GM19463 (cell line): ENCODE results near the gene OTOF.

Source experiments
- ATAC-seq: cut with Tn5 transposase; IDR thresholded peaks from one replicate; pipeline ENCODE4 v1.9.1; 2021; ENCODE audit warnings: mild to moderate bottlenecking, moderate library complexity; ENCODE audit not compliant: unreplicated experiment

Gene OTOF

DNA sequence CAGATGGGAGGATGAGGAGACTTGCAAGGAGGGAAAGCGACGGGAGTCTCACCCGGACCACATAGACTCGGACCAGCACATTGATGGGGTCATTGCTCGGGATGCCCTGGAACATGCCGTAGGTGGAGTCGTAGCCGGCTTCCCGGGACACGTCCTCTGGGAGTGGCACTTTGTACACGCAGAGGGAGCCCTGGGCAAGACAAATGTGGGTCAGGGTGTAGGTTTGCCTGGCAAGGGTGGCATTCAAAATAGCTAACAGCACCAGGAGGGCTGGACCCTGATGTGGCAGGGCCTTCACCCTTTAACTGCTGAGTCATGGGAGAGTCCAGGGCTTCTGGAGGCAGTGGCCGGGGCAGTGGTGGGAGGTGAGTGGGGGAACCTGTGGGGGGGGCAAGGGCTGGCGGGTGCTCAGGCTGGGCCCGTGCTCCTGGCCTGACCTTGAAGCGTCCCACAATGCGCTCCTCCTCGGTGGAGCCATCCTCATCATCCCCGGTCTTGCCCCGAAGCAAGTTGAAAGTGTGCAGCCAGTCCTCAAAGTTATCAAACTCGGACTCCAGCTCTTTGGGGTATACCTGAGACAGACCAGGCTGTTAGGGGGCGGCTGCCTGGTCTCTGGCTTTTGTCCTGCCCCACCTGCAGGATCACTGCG lies 11.1 kb downstream of the OTOF start:
- no peak for ATAC-seq

DNA sequence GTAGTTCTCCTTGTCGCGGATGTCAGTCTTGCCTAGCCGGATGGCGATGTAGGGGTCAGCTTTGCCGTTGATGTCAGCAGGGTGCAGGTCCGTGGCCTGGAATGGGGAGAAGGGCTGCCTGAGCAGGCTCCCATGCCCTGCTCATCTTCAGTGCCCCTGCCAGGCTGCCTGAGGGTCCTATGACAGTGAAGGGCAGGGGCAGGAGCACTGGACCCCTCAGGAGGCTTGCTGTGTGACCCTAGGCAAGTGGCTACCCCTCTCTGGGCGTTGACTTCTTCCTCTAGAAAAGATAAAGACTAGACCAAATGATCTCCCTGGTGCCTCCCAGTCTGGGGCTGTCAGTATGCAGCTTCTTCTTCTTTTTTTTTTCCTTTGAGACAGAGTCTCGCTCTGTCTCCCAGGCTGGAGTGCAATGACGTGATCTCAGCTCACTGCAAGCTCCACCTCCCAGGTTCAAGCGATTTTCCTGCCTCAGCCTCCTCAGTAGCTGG lies 11.9 kb downstream of the OTOF start:
- no peak for ATAC-seq

DNA sequence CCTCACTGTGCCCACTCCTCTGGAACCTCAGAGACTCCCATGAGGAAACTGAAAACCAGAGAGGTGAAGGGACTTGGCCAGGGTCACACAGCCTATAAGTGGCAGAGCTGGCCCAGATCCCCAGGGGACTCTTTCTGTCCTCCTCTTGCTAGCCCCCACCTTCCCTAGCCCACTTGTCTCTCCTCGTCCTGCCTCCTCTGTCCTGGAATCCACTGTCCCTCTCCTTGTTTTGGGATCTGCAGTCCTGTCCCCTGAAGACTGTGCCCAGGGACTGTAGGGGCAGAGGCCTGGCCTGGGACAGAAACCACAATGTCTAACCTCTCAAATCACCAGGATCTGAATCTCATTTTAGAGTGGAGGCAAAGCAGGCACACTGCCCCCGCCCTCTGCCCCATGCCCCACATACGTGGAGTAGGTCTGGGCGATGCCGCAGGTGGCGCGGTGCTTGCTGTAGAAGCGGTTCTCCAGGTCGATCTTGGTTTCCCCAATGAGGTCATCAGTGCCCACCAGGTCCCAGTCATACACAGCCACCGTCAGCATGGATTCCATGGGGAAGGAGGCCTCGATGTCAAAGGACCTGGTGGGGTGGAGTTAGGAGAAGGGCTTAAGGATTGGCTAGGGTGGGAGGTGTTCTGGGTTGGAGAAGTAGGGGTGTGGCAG lies 12.5 kb downstream of the OTOF start:
- ATAC-seq: no peak

DNA sequence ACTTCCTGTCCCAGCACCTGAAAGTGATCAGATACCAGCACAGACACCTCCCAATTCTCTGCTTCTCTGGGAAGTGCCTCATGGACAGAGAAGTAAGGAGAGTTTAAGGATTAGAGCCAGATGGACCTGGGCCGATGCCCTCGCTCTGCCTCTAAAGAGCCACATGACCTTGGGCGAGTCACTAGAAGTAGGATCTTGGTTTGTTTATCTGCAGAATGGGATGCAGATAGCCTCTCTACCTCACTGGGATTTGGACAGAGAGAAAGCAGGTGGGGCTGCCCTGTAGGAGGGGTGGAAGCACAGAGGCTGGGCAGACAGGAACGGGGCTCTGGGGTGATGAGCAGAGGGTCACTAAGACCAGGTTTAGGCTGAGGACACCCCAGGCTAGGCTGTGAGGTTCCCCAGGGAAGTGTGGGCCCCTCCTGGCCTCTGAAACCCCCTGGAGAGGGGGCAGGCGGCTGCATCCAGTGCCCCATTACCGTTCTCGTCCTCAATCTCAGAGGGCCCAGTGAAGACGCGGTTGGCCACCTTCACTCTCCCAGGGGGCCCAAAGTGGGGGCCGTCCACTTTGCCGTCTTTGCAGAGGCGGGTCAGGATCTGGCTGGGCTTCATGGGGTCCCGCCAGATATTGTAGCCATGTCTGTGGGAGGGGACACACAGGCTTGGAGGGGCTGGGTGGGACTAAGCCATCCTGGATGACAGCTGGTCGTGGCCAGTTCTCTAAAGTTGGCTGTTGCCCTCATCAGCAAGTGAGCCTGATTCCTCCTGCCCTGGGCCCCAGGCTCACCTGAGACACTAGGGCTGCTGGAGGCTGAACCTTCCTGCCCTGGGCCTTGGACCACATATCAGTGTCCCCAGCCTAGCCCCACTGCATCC lies 13.3 kb downstream of the OTOF start:
- no peak for ATAC-seq

DNA sequence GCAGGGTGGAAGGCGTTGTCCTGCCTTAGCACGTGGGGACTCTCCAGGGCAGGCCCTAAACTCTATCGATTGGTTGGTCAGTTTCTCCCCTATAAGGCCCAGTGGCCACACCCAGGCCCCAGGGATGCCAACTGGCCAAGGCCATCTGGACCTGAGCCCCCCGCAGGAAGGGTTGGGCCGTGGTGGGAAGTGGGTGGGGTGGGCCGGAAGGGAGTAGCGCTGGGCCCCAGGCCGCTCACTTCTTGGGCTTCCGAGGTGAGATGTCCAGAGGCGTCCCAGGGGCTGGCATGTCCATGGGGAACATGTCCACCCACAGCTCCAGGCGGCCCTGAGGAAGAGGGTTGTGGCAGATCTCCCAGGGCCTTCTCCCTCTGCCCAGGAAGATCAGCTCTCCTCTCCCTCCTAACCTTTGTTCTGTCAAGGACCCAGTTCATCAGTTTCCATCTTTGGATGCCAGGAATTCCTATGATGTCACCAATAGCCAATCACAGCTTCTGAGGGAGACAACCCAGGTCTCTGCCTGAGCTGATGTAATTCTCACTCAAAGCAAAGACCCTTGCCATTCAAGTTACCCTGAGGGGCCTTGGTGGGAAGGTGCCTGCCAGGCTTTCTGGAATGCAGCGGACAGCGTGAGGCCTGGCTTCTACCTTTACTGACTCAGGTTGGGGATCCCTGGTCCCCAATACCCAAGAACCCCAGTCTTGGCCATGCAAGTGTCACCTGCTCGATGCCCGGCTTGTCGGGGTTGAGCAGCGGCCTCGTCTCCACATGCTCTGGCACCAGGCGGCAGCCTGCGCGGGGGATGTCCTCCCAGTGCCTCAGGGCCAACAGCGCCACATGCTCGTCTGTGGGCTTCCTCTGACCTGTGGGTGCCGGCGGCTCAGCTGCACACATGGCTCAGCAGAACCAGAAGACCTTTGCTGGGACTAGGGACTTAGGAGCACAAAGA lies 14.4 kb downstream of the OTOF start:
- no peak for ATAC-seq

DNA sequence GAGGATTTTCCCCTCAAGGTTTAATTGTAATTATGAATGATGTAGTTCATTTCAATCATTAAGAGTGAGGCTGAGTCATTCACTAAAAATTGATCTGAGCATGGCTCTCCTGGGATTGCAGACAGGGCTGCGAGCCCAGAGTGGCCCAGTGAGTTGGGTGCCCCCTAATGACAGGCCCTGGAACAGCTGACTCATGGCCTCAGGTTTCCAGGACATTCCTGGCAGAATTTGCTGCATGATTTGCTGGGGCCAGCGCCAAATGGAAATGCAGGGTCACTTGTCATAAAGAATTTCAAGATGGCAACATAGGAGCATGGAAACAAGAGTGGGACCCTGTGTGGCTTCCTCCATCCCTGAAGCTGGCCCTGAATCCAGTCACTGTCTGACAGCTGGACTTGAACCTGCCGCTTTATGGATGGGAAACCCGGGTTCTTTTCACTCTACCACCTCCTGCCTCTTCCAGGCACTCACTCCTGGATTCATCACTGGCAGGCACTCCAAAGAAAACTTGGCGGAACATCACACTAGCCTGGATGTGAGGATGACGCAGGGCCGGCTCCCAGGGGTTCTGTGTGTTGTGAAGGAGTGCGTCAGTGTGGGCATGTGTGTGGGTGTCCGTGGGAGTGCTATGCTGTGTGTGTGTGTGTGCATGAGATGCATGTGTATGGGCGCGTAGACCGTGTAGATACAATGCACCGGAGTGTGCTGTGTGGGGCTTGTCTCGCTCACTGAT lies 15.2 kb downstream of the OTOF start:
- no peak for ATAC-seq

DNA sequence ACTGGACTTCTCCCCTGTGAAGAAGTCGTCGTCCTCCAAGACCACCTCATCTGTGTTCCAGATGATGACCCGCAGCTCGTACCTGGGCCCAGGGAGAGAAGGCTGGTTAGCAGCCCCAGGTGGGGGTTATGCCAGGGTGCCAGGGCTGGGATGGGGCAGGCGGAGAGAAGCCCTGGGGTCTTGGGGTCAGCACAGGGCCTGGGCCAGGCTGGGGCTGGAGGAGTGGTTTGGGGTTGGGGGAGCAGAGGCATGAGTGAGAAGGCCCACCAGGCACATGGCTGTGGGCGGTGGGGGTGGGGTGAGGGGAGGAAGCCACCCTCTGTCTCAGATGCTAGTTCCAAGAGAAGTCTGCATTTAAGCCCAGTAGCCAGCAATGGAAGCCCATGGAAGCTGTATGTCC lies 15.8 kb downstream of the OTOF start:
- ATAC-seq: no peak

DNA sequence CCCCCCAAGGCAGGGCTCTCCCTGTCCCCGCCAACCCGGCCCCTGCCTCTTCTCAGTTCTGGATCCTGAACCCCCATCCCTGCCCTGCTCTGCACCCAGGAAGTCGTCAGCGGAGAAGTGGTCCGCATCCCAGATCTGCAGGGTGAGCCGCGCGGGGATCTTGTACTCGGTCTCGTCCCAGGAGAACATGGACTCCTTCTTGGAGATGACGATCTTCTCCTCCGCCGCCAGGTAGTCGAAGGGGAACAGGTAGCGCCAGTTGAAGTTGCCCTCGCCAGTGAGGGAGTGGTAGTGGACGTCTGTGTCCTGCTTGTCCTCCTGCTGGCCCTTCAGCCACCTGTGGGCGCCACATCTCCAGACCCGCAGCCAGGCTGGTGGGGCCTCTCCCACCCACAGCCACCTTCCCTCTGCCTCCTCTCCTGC lies 16.3 kb downstream of the OTOF start:
- no peak for ATAC-seq

DNA sequence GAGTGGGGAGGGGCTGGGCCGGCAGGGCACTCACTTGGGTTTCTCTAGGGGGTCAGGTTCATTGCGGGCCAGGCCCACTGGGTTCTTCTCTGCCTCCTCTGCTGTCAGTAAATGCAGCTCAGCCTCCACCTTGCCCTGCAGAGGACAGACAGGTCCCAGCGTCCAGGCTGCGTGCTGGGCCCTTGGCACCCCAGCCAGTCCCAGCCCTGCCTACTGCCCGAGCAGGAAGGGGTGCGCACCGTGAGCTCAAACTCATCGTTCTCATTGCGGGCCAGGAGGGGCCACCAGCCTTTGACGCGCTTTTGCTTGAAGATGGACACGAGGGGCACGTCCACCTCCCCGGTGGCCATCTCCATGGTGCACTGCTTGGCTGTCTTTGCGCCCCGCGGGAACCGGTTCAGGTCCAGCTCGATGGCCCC lies 17.3 kb downstream of the OTOF start:
- no peak for ATAC-seq

DNA sequence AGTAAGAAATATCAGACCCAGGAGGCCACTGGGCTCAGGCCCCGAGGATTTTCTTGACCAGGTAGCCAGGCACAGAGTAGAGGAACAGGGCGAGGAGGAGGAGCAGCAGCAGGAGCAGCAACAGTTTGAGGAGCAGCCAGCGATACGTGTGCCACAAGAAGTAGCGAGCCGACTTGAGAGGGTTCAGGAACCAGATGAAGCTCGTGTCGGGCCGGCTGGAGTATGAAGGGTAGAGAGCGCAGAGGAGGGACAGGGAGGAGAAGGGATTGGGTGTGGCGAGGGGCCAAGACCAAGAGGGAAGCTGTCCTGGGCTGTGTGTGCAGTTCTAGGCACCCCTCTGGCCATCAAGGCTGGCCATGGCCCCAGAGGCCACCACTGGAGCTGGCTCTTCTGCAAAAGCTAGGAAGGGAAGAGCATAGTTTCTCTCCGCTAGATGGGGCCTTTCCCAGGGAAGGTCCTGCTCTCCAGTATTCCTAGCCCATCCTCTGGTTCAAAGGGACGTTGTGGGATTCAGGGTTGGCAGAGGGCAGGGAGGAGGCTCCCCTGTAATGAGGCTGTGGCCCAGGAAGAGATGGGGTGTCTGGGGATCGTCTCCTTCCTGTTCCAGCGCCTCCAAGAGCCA lies 17.8 kb downstream of the OTOF start:
- no peak for ATAC-seq

DNA sequence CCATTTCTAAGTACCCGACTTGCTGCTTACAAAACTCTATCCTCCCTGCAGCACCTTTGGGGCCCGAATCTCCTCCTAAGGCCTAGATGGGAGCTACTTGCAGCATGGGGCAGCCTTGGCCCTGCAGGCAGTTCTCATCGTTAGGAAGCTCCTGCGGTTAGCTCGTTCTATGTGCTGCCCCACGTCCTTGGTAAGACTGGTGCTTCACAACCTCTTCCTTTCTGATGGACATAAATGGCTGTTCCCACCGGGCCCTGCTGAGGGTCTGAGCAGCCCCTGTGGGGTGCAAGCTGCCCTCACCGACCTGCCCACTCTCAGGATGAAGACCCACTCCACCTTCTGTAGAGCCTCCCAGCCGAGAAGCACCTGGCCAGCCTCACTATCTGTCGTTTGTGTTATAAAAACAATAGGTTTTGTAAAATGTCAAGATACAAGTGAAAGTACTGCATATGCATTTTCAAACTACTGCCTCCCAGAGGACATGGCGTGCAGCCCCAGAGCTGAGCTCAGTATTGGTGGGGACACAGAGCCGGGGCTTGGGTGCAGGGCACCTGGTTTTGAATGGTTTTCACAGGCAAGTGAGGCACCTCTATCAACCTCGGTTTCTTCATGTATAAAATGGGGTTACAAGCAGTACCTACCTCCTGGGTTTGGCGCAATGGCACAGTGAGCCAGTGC lies 19.4 kb downstream of the OTOF start:
- no peak for ATAC-seq

DNA sequence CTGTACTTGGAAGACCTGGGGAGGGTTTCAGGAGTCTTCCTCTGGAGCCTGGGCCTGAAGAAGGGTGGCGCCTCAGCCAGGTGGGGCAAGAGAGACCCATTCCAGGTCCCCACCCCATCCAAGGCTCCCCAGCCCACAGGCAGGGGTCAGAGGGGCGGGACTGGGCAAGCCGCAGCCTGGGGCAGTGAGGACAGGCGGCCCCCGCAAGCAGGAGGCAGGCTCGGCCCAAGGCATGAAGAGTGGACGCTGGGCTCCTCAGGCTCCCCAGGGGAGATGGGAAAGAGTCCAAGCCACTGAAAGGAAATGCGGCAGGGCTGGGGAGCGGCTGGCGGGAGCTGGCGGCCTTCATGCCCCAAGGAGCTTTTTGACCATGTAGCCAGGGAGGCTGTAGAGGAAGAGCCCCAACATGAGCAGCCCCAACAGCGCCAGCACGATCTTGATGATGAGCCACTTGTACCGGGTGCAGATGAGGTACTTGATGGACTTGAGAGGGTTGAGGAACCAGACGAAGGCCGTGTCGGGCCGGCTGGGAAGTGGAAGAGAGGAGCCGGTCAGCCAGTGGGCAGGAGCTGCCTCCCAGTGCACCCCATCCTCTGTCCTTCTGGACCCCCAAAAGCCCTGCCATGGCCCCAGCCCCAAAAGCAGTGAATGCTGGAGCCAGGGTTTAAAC lies 20.1 kb downstream of the OTOF start:
- ATAC-seq: no peak

DNA sequence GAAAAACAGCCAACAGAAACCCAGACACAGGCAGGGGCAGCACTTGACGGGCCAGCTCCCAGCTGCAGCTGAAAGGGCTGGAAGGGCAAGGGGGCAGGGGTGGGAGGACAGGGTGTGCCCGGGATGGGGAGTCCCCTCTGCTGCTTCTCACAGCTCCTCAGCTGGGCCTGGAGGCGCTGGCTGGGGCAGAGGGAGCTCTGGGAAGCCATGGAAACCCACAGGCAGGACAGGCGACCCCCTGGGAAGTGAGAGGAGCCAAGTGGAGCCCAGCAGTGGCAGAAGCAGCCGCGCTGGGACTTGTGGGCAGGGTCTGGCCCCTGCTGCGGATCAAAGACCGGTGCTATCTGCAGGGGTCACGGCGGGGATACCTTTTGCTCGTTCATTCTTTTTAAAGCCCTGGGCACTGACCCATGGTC lies 20.7 kb downstream of the OTOF start:
- no peak for ATAC-seq

DNA sequence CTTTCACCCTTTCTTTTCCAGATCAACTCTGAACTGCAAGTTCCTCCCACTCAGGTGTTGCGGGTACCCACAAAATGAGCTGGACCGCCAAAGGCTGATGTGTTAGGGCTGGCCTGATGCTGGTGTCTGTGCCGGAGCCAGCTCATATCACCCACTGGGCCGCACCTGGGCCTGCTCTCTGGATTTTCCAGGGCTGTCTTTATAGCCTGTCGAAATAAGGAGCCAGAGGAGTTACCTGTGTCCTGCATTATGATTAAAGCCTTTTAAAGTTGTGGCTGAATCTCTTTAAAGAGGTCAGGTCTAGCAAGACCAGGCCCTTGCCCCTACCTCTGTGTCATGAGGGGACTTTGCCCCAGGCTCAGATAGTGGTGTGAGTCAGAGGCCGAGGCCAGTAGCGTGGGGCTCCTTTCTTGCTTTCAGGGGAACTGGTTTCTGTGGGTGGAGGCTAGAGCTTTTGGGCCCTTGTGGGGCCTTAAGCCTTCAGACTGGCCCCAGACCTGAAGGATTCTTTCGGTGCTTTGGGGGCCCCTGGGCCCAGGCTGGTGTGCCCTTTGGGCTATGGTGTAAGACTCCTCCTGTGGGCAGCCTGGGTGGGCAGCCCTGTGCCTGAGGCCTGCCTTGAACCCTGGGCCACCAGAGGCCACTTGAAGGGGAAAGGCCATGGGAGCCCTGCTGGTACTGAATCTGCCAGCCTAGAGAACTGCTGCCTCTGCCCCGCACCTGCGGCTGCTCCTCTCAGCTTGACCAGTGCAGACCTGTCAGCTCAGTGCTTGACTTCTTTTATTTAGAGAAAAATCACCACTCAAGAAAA lies 21.3 kb downstream of the OTOF start:
- no peak for ATAC-seq

DNA sequence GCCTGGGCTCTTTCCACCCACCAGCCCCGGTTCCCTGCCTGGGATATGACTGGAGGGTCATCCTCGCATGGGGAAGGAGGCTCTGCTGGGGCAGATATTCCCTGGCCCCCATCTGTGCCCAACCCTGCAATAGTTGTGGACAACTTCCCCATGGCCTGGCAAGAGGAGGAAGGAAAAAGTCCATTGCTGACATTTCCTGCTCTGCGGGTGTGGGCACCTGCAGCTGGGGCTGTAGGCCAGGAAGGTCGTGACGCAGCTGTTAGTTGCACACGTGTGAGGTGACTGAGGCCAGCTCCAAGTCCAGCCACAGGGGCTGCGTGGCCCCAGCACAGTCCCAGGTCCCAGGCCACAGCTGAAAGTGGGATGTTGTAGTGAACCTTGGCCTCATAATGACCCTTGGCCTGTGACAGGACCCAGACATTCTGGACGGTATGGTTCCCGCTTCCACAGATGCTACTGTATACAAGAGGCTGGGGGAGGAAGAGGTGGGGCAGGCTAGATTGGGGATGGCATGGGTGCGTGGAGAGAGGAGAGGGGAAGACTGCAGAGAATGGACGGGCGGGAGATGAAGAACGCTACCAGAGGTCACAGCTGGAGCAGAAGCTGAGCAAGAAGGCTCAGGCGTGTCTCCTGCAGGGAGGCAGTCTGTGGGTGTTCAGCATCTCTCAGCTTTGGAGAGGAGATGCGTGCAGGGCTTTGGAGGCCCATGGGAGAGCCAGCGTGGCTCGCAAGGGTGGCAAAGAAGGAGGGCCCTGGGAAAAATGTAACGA lies 22.1 kb downstream of the OTOF start:
- ATAC-seq: no peak

DNA sequence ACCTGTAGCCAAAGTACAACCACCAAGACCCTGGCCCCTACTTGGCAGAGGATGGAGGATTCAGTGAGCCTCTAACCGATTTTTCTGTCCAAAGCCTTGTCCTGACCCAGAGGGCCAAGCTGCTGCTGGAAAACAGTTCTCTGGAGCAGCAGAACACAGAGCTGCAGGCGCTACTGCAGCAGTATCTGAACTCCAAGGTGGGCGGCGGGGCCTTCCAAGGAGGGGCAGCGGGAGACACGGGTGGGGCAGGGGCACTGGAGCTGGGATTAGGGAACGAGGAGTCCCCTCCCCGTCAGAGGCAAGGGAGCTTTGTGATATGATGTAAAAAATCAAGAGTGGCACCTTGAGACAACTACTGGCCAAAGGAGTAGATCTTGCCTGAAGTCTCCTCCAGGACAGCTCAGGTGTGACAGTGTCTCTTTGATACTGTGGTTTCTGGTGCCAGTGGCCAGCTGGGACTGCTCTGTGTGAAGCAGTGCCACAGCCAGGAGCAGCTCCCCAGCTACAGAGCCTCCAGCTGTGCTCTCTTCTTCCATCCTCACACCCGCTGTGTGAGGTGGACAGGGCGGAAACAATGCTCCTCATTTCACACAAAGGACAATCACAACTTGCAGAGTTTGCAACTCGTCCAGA lies 22.8 kb downstream of the OTOF start:
- ATAC-seq: no peak
